Mesenchymal stem cell (in vitro differentiated cells and primary cell): Measurements from ENCODE around the gene MED12L.
A peak's percentile ranks its signal among the peaks of the same experiment; 100 is the strongest.

ENCODE experiments used
- DNase-seq: peaks from one replicate; pipeline ENCODE4 v3.0.0-alpha.2; 2013
- H2AFZ ChIP-seq: one replicate; pipeline ENCODE4 v1.6.1; 2013; ENCODE audit warnings: low read depth, mild to moderate bottlenecking, control low read depth, inconsistent platforms, low read length, moderate library complexity
- H2AK5ac ChIP-seq: 2 replicates; pipeline ENCODE4 v1.6.1; 2013; ENCODE audit warnings: low read length, moderate library complexity, mild to moderate bottlenecking, inconsistent platforms; ENCODE audit not compliant: severe bottlenecking
- H2BK120ac ChIP-seq: one replicate; pipeline ENCODE4 v1.6.1; 2013; ENCODE audit warnings: low read depth, mild to moderate bottlenecking, inconsistent platforms, low read length, moderate library complexity
- H2BK12ac ChIP-seq, 2 experiments: one replicate each; pipeline ENCODE4 v1.6.1; 2013; ENCODE audit warnings: inconsistent platforms in 2 of 2, low read length in 2 of 2, mild to moderate bottlenecking in 2 of 2, moderate library complexity in 2 of 2, control low read depth in 1 of 2
- H2BK15ac ChIP-seq: one replicate; pipeline ENCODE4 v1.6.1; 2013; ENCODE audit warnings: mild to moderate bottlenecking, low read depth, inconsistent platforms; ENCODE audit not compliant: poor library complexity, severe bottlenecking
- H2BK5ac ChIP-seq: 2 replicates; pipeline ENCODE4 v1.6.1; 2013; ENCODE audit warnings: low read depth, mild to moderate bottlenecking, low read length, control low read depth, inconsistent platforms; ENCODE audit not compliant: poor library complexity, severe bottlenecking
- H3K14ac ChIP-seq, 2 experiments: one replicate each; pipeline ENCODE4 v1.6.1; 2013; ENCODE audit warnings: inconsistent platforms in 2 of 2, low read length in 2 of 2, control low read depth in 1 of 2, mild to moderate bottlenecking in 1 of 2, moderate library complexity in 1 of 2
- H3K18ac ChIP-seq, 2 experiments: one replicate each; pipeline ENCODE4 v1.6.1; 2013; ENCODE audit warnings: inconsistent platforms in 2 of 2, low read length in 2 of 2, control low read depth in 1 of 2, low read depth in 1 of 2, mild to moderate bottlenecking in 1 of 2
- H3K23ac ChIP-seq, 2 experiments: one replicate each; pipeline ENCODE4 v1.6.1; 2013; ENCODE audit warnings: inconsistent platforms in 2 of 2, low read length in 2 of 2, mild to moderate bottlenecking in 2 of 2, moderate library complexity in 2 of 2, control low read depth in 1 of 2
- H3K27ac ChIP-seq: 2 replicates; pipeline ENCODE4 v1.5.1; 2013; ENCODE audit warnings: mild to moderate bottlenecking, moderate library complexity, low read length, control low read depth, inconsistent platforms; ENCODE audit not compliant: poor library complexity, severe bottlenecking
- H3K27me3 ChIP-seq, 2 experiments: 2 replicates each; pipeline versions ENCODE4 v1.6.1 to v1.7.0; 2013; ENCODE audit warnings: low read length in 2 of 2, mild to moderate bottlenecking in 2 of 2, moderate library complexity in 2 of 2, control low read depth in 1 of 2, inconsistent platforms in 1 of 2; ENCODE audit not compliant: control insufficient read depth in 1 of 2, insufficient read depth in 1 of 2
- H3K36me3 ChIP-seq, 2 experiments: 2 replicates each; pipeline versions ENCODE4 v1.6.1 to v1.7.0; 2013; ENCODE audit warnings: low read length in 2 of 2, control low read depth in 1 of 2, inconsistent platforms in 1 of 2, low read depth in 1 of 2, mild to moderate bottlenecking in 1 of 2; ENCODE audit not compliant: insufficient read depth in 2 of 2, control insufficient read depth in 1 of 2
- H3K4ac ChIP-seq, 2 experiments: one replicate each; pipeline ENCODE4 v1.6.1; 2013; ENCODE audit warnings: inconsistent platforms in 2 of 2, low read length in 2 of 2, mild to moderate bottlenecking in 2 of 2, moderate library complexity in 2 of 2, control low read depth in 1 of 2, low read depth in 1 of 2
- H3K4me1 ChIP-seq: 2 replicates; pipeline ENCODE4 v1.6.1; 2013; ENCODE audit warnings: low read depth, low read length, control low read depth; ENCODE audit not compliant: control insufficient read depth, insufficient read depth
- H3K4me2 ChIP-seq: 2 replicates; pipeline ENCODE4 v1.6.1; 2013; ENCODE audit warnings: low read length, mild to moderate bottlenecking, inconsistent platforms; ENCODE audit not compliant: poor library complexity, severe bottlenecking
- H3K4me3 ChIP-seq, 2 experiments: 2 replicates each; pipeline versions ENCODE4 v1.5.1 to v1.7.0; 2013; ENCODE audit warnings: low read length in 2 of 2, mild to moderate bottlenecking in 2 of 2, control low read depth in 1 of 2, low read depth in 1 of 2; ENCODE audit not compliant: insufficient read depth in 1 of 2
- H3K79me1 ChIP-seq: replicated peaks from 2 replicates; pipeline ENCODE4 v1.6.1; 2013; ENCODE audit warnings: mild to moderate bottlenecking, control low read depth, low read length, inconsistent platforms; ENCODE audit not compliant: poor library complexity, severe bottlenecking
- H3K9ac ChIP-seq: 2 replicates; pipeline ENCODE4 v1.7.0; 2013; ENCODE audit warnings: mild to moderate bottlenecking, low read length, moderate library complexity
- H3K9me3 ChIP-seq: 2 replicates; pipeline ENCODE4 v1.7.0; 2013; ENCODE audit warnings: mild to moderate bottlenecking, low read length; ENCODE audit not compliant: control insufficient read depth
- H4K8ac ChIP-seq: one replicate; pipeline ENCODE4 v1.6.1; 2013; ENCODE audit warnings: inconsistent platforms, mild to moderate bottlenecking, low read length, moderate library complexity
- H4K91ac ChIP-seq: one replicate; pipeline ENCODE4 v1.6.1; 2013; ENCODE audit warnings: mild to moderate bottlenecking, low read length, inconsistent platforms
- WGBS: methylation state at CpG from one replicate; pipeline ENCODE4 v1.1.7; 2013; ENCODE audit warnings: mixed read lengths; 5-methylcytosine and 5-hydroxymethylcytosine counted together

Gene MED12L

GRCh38 chr3:151330379-151330778 lies 244.9 kb downstream of the MED12L start:
- Histone ChIP-seq H2BK120ac (no peak overlapping the region), H2AK5ac (no peak overlapping the region)
- WGBS = 98% methylated on average over 2 of the region's 4 CpGs

GRCh38 chr3:151330899-151331298 lies 245.4 kb downstream of the MED12L start:
- no peak overlapping the region for H3K4me2 ChIP-seq
- H2BK5ac ChIP-seq = no peak overlapping the region
- H2BK12ac ChIP-seq = no peak overlapping the region
- H3K23ac ChIP-seq = no peak overlapping the region
- no peak overlapping the region for H2AFZ ChIP-seq
- H2BK15ac ChIP-seq = no peak overlapping the region
- no peaks in the 10 kb centered on the region for H3K27me3 ChIP-seq
- no peak overlapping the region for H3K9ac ChIP-seq
- no peak overlapping the region for H3K27ac ChIP-seq
- H3K4me1 ChIP-seq = peaks cover 1% of the 10 kb centered on the region
- H3K79me1 ChIP-seq = no peaks in the 10 kb centered on the region
- H3K9me3 ChIP-seq = no peaks in the 10 kb centered on the region
- no peak overlapping the region for H3K4ac ChIP-seq
- H3K36me3 ChIP-seq = no peaks in the 10 kb centered on the region
- H3K18ac ChIP-seq = no peak overlapping the region
- H3K4me3 ChIP-seq = no peak overlapping the region
- H3K14ac ChIP-seq = no peak overlapping the region
- no peak overlapping the region for H4K8ac ChIP-seq
- H2BK120ac ChIP-seq = no peak overlapping the region
- DNase-seq = no peak
- H2AK5ac ChIP-seq = no peak overlapping the region
- no peak overlapping the region for H4K91ac ChIP-seq

More at GRCh38 chr3:151330379-151330778, 244.9 kb downstream of the MED12L start:
- H4K8ac ChIP-seq = no peak overlapping the region
- H3K4ac ChIP-seq = no peak overlapping the region
- DNase-seq = no peak
- H3K23ac ChIP-seq = no peak overlapping the region
- no peak overlapping the region for H3K18ac ChIP-seq
- H2BK12ac ChIP-seq = no peak overlapping the region
- no peak overlapping the region for H3K27ac ChIP-seq
- no peaks in the 10 kb centered on the region for H3K36me3 ChIP-seq
- no peak overlapping the region for H3K4me3 ChIP-seq
- H3K79me1 ChIP-seq = no peaks in the 10 kb centered on the region
- no peak overlapping the region for H2BK5ac ChIP-seq
- H2BK15ac ChIP-seq = no peak overlapping the region
- H3K27me3 ChIP-seq = no peaks in the 10 kb centered on the region
- peaks cover 1% of the 10 kb centered on the region for H3K4me1 ChIP-seq
- no peak overlapping the region for H3K9ac ChIP-seq
- H3K14ac ChIP-seq = no peak overlapping the region
- H4K91ac ChIP-seq = no peak overlapping the region
- H3K4me2 ChIP-seq = no peak overlapping the region
- no peaks in the 10 kb centered on the region for H3K9me3 ChIP-seq
- H2AFZ ChIP-seq = no peak overlapping the region

- no peaks in the 10 kb centered on the region for H3K27me3 ChIP-seq
- 100% methylated on average over 2 of the region's 2 CpGs for WGBS
- H2AK5ac ChIP-seq = no peak overlapping the region
Observed at GRCh38 chr3:151331696-151332095, 246.2 kb downstream of the MED12L start.

GRCh38 chr3:151345859-151346258 lies 260.4 kb downstream of the MED12L start:
- Histone ChIP-seq H2BK12ac (no peak overlapping the region), H3K23ac (no peak overlapping the region)

More at GRCh38 chr3:151331696-151332095, 246.2 kb downstream of the MED12L start:
- Histone ChIP-seq H2AFZ (no peak overlapping the region), H3K18ac (no peak overlapping the region), H4K91ac (no peak overlapping the region), H3K4ac (no peak overlapping the region), H2BK120ac (no peak overlapping the region), H3K14ac (no peak overlapping the region), H3K27ac (no peak overlapping the region), H2BK12ac (no peak overlapping the region), H3K23ac (no peak overlapping the region), H3K36me3 (no peaks in the 10 kb centered on the region), H4K8ac (no peak overlapping the region), H3K9me3 (no peaks in the 10 kb centered on the region), H2BK15ac (no peak overlapping the region), H3K4me1 (peaks cover 1% of the 10 kb centered on the region), H3K4me2 (no peak overlapping the region), H3K4me3 (no peak overlapping the region), H3K79me1 (no peaks in the 10 kb centered on the region), H2BK5ac (no peak overlapping the region), H3K9ac (no peak overlapping the region)
- no peak for DNase-seq

More at GRCh38 chr3:151345859-151346258, 260.4 kb downstream of the MED12L start:
- H2AK5ac ChIP-seq = no peak overlapping the region
- peak overlapping the region; percentile 84 for H3K9ac ChIP-seq
- no peaks in the 10 kb centered on the region for H3K4me1 ChIP-seq
- no peak overlapping the region for H2AFZ ChIP-seq
- no peak overlapping the region for H4K91ac ChIP-seq
- no peak overlapping the region for H2BK15ac ChIP-seq
- peak; percentile 63 for DNase-seq
- H3K79me1 ChIP-seq = no peaks in the 10 kb centered on the region
- no peak overlapping the region for H3K27ac ChIP-seq
- no peak overlapping the region for H3K14ac ChIP-seq
- H3K4me3 ChIP-seq = peak overlapping the region in 1 of 2 experiments; percentile 69
- H3K36me3 ChIP-seq = no peaks in the 10 kb centered on the region
- no peak overlapping the region for H3K18ac ChIP-seq
- no peak overlapping the region for H3K4ac ChIP-seq
- WGBS = 90% methylated on average over 2 of the region's 2 CpGs
- H3K27me3 ChIP-seq = no peaks in the 10 kb centered on the region
- H3K4me2 ChIP-seq = no peak overlapping the region
- H3K9me3 ChIP-seq = no peaks in the 10 kb centered on the region
- no peak overlapping the region for H4K8ac ChIP-seq
- H2BK5ac ChIP-seq = no peak overlapping the region
- no peak overlapping the region for H2BK120ac ChIP-seq
